Right forelimb (tissue), 1 donor: ENCODE measurements around the gene ANXA10.
A peak's percentile ranks its signal among the peaks of the same experiment; 100 is the strongest.
"Not testable (repeated sequence)": the region's sequence is repeated elsewhere in the genome, so short reads cannot be mapped to it uniquely, and the experiment has no call there.

Source experiments
- DNase-seq: peaks from one replicate; pipeline ENCODE4 v3.0.0-alpha.2; 2018

ANXA10 gene, protein sequence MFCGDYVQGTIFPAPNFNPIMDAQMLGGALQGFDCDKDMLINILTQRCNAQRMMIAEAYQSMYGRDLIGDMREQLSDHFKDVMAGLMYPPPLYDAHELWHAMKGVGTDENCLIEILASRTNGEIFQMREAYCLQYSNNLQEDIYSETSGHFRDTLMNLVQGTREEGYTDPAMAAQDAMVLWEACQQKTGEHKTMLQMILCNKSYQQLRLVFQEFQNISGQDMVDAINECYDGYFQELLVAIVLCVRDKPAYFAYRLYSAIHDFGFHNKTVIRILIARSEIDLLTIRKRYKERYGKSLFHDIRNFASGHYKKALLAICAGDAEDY

DNA sequence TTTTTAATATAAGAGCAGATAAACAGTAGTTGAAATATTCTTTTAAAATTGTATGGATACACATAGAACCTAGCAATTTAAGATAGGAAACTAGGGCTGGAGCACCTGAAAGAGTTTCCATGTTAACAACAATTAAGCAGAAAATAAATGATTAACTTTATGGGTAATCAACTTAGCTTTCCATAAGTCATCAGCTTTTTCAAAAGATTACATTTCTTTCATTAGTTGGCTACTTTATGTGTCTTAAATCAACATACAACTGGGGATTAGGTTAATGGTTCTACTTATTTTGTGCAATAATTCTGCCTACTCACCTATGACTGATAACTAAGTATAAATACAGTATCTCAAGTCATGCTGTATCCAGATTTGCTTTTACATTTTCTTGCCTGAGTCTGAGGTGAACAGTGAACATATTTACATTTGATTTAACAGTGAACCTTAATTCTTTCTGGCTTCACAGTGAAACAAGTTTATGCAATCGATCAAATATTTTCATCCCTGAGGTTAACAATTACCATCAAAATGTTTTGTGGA, at the start of gene ANXA10:
ANXA10 (plus strand) TSS at position 362 of the 537 bp plus-strand sequence; CDS start at position 526, 164 bp downstream.
- DNase-seq: no peak

DNA sequence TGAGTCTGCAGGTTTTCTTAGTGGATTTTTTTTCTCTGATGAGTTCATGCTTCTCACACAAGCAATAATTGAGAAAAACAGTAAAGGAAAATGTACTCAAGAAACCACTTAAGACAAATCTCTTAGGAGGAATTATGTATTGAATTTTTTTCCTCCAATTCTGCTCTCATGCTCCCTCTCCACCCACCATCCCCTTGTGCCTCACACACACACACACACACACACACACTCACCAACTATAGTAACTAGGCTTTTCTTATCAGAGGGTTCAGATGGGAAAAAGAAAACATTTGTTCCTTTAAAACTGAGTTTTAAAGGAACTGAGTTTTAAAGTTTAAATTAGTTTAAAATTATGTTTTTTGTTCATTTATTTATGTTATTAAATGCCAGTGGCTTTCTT, 47.0 kb upstream of the ANXA10 start:
- DNase-seq: no peak

DNA sequence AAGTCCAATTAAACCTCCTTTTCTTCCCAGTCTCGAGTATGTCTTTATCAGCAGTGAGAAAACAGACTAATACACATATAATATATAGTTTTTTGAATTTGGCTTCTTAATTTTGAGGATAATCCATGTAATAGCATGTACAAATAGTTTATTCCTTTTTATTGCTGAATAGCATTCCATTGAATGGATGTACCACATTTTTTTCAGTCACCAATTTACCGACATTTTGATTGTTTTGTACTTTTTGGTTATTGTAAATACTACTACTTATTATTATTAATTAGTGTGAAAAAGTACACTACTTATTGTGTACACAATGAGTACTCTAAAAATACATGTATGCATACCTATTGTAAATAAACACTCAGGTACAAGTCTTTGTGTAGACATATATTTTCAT, 42.3 kb upstream of the ANXA10 start:
- DNase-seq: no peak

DNA sequence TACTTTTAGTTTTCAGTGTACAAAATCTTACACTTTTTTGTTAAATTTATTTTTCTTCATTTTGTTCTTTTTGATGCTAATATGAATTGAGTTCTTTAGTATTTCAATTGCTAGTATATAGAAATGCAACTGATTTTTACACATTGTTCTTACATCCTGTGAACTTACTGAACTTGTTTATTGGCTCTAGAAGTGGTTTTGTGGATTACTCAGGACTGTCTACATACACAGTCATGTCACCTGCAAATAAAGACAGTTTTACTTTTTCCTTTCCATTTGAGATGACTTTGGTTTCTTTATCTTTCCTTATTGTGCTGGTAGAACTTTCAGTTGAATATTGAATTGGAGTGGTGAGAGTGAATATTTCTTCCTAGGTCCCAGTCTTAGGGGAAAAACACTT, 40.8 kb upstream of the ANXA10 start:
- no peak for DNase-seq

DNA sequence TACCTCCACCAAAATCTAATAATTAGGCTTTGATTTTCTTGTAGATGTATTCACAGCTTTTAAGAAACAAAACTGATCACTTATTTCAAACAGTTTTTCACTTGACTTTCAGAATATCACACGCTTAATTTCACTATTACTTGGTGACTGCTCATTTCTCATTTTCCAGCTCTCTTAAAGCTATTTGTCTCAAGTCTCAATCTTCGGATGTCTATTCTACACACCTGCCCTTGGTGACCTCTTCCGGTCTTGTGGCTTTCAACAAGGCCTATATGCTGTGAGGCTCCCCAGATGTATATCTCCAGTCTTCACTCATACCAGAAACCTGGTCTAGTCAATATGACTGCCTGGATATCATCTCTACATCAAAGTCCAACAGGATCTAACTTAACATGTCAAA, 34.9 kb upstream of the ANXA10 start:
- no peak for DNase-seq

DNA sequence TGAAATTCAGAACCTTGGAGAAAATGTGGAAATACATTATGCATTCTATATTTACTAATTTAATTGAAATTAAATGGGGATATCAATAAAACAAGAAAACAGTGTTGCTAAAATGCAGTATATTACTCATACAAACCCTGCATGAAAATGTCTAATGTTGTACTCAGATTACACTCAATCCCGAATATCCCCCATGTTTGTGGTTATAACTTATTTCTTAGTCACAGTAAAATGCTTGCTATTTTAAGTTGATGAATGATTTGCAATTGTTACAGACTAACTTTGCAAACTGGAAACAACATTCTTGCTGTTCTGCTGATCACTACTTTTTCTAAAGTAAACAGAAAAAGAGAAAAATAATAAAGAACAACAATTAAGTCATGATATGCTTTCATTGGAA, 33.1 kb upstream of the ANXA10 start:
- DNase-seq: no peak

DNA sequence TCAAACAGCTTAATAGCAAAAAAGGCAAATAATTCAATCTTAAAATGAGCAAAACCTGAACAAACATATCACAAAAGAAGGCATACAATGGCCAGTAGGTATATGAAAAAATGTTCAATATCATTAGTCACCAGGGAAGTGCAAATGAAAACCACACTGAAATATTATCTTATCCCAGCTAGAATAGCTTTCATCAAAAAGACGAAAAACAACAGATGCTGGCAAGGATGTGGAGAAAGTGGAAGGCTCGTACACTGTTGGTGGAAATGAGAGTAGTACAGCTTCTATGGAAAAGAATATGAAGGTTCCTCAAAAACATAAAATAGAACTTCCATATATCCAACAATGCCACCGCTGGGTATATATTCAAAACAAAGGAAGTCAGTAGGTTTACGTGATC, 29.3 kb upstream of the ANXA10 start:
- DNase-seq: no peak

DNA sequence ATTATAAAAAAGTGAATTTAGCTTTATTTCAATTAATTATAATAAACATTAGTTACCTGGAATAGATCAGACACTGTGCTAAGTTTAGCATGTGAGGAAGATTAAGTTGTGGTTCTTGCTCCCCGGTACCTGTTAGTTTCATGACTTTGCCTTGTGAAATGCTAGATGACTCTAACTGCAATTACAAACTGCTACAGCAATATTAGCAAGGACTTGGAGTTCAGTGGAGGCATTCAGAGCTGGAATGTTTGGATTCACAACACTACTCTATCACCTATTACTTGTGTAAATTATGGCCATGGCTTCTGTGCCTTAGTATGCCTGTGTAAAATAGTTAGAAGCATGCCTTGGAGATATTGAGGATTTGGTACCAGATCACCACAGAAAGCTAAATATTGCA, 21.4 kb upstream of the ANXA10 start:
- no peak for DNase-seq

DNA sequence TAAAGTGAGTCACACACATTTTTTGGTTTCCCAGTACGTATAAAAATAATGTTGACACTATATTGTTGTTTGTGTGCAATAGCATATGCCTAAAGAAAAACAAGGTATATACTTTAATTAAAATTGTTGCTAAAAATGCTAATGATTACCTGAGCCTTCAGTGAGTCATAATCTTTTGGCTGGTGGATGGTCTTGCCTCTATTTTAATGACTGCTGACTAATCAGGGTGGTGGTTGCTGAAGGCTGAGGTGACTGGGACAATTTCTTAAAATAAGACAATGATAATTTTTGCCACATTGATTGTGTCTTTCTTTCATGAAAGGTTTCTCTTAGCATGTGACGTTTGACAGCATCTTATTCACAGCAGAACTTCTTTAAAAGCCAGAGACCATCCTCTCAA, 21.0 kb upstream of the ANXA10 start:
- DNase-seq: no peak

DNA sequence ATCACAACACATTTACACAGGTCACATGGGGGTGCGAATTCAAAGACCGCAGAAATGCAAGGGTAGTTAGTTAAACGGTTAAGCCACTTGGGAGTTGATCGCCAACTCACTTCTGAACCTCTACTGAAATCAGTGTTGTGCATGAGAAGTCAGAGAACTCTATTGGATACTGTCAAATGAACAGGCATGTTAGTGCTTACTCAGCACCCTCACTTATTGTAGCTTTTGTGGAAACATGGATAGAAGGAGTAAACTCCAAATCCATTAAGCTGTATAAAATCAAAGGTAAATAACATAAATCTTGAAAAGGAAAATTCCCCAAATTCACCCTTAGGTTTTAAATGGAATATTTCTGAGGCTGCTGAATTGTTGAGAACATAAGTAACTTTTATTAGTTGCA, 17.5 kb upstream of the ANXA10 start:
- no peak for DNase-seq

DNA sequence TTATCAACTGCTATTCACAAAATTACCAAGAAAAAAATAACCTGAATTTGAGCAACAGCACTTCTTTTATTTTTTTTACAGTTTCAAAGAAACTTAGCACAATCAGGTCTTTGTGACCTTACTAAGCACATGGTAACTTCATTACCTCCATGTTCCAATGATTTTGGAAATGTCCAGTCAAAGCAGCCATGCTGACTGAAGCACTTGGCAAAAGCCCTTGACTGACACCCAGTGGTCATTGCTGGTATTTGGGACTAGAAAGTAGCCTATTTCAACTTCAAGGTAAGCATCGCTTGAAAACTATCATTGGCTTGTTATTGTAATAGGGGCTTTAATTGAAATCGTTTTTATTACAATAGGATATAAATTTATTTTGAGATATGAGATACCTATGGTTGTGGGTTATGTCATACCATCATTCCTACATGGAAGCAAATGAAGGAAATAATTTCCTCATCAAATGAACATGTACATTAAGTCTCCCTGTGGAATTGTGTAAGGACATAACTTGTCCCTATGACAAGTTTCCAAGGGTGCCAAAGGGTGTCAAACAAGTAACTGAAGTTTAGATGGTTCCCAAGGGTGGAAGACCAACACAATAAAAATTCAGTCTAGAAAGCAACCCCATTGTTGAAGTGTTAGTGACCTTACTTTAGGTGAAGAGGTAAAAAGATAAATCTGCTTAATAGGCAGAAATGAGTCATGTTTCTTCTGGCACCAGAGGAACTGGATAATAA, 15.2 kb upstream of the ANXA10 start:
- peak; percentile 73 for DNase-seq

DNA sequence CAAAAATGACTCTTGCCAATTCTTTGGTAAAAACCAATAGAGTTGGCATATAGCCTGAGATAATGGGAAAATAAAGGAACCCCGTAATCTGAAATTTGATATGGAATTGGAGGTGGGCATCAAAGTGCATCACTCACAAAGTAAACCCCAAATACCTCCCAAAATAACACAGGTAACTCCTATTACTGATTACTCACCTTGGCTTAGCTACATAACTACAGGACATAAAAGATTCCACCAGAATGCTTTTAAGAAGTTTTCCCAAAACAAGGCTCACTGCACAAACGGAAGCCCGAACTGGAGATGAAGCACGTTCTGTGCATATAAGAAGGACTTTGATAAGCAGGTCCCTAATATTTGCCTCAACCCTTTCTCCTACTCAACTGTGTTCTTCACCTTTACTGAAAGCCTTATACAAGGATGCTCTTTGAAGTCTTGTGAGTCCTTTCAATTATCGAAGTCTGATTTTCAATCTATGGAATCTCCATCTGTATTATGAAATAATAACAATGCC, 14.6 kb upstream of the ANXA10 start:
- no peak for DNase-seq

DNA sequence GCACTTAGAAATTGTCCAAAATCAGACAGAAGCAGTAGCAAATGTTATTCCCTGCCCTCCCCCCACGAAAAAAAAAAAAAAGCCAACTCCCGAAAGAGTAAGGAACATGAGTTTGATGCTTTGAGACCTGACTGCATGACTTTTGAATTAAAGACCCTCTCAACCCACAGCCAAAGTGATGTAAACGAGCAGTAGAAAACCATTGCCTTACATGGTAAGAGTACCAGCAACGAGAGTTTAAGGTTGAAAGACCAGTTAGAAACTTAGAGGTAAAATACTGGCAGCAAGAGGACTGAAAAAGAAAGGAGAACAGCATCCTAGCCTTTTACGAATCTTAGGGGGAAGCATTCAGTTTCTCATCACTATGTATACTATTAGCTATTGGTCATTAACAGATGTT, 10.0 kb upstream of the ANXA10 start:
- DNase-seq: no peak

DNA sequence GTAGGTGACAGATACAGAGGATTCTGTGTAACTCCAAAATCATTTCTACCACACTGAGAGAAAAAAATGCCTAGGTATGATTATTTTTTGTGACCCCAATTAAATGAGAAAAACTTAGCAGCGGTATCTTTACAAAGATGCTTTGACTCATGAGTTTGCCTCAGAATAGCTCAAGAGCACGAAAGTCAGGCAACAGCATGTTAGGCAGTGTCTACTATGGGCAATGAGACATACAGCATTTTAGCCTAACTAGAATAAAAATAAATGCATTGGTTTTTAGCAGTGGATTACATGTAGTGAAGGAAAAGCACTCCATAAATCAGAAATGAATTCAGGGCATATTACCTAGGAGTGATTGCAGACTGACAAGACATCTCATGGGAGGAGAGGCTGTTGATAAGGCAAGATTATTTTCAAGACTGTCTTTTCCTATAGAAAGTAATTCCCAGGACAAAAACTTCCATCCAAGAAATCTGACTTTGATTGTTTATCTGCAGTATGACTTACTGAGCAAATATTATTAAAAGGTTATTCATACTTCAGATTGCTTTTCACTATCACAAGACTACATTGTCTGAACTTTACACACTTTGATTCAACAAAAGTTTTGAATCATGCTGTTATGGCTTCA, 3.6 kb downstream of the ANXA10 start:
- DNase-seq: no peak

DNA sequence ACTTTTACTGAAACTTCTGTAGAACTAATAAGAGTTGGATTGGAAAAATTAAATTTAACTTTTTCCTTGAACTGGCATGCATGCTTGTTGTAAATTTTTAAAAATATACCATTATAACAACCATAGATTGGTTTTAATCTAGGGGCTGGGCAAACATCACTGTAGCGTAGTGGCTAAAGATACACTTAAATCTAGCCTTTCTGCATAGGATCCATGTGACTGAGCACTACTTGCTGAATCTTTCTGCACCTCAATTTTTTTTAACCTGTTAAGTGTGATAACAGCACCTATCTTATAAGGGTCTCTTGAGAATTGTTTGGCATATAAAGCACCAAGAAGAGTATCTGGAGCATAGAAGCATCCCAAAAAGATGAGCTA, 4.1 kb downstream of the ANXA10 start:
- no peak for DNase-seq

DNA sequence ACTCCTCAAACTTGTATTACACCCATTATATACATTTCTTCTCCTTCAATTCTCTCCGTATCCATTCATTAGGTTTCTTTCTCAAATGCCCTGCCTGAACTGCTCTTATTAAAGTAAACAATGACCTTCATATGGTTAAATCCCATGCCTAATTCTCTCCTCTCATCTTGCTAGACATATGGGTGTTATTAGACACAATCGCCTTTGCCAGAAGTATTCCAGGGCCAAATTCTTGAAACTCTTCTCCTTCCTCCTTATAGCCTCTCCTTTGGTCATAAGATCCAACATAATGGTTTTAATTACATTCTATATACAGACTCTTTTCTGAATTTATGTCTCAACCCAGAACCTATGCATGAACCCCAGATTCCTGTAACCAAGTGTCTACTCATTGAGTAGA, 4.8 kb downstream of the ANXA10 start:
- DNase-seq: no peak

DNA sequence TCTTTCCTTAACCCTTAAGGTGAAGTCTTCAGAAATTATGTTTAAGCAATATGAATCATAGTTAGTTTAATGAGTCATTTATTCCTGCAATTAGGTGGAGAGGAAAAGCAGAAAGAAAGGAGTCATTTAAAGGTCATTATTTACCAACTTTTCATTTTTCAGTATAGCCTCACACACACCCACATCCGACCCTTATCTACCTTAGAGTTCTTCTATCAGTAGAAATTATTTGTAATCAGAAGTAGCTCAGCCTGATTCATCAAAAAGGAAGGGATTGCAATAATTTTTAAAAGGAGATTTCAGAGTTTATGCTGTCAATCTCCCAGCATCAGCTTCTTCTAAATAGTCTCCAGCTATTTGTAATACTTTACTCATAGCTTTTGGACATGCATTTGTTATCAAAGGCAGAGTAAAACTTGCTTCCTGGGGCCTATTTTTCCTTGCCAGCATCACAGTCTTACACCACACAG, 5.9 kb downstream of the ANXA10 start:
- DNase-seq: no peak

DNA sequence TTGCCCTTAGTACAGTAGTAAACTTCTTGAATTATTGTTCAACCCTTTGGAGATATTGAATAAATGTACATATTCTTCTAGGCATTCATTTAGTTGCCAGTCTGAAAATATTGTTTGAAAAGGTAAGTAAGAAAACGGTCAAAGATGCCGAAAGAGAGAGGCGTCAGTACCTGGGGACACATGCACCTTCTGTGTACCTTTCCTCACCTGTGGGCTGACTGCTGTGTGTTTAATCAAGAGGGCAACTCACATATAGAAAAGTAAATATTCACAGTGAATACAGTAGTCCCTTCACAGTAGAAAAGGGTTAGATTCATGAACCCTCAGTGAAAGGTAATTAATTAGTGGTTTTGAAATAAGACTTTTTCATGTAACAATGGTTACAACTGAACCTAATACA, 6.9 kb downstream of the ANXA10 start:
- no peak for DNase-seq

DNA sequence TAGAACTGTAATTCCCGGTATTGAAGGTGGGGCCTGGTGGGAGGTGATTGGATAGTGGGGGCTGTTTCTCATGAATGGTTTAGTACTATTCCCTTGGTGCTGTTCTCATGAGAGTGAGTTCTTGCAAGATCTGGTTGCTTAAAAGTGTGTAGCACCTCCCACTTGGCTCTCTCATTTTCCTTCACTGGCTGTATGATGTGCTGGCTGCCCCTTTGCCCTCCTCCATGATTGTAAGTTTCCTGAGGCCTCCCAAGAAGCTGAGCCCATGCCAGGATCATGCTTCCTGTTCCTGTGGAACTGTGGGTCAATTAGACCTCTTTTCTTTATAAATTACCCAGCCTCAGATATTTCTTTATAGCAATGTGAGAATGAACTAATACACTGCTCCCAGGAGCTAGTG, 8.7 kb downstream of the ANXA10 start:
- DNase-seq: no peak

DNA sequence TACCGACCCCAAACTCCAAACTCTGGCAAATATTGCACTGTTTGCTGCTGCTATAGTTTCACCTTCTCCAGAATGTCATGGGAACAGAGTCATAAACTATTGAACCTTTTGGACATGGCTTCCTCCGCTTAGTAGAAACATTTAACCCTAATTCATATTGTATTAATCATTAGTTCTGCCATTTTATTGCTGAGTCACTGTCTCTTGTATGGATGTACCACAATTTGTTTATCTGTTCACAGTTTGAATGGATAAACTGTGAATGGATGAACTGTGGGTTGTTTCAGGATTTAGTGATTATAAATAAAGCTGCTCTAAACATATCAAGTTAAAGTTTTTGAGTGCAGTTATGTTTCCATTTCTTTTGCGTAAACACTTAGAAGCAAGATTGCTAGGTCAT, 10.1 kb downstream of the ANXA10 start:
- no peak for DNase-seq

DNA sequence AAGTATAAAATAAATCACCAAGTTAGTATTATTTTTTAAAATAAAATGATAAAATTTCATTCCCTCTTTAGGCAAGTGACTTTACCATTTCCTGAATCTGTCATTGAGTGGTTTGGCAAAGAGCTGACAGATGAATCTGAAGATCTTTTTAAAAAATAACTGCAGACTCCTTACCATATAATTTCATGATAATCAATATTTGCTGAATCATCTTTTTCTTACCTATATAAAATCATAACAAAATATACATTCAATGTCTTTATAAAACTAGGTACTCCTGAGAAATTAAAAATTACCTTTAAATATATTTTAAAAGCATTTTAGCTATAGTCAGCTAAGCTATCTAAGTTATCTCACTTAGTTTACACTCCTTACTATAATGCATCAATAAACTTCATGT, 17.2 kb downstream of the ANXA10 start:
- DNase-seq: no peak

DNA sequence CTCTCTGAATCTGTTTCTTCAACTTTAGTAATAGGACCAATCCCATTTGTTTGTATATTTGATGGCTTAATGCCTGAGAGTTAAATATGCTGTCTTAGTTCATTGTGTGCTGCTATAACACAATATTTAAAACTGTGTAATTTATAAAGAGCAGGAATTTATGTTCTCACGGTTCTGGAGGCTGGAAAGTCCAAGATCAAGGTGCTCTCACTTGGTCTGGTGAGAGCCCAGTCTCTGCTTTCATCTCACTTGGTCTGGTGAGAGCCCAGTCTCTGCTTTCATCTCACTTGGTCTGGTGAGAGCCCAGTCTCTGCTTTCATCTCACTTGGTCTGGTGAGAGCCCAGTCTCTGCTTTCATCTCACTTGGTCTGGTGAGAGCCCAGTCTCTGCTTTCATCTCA, 20.7 kb downstream of the ANXA10 start:
- not testable (repeated sequence) for DNase-seq

DNA sequence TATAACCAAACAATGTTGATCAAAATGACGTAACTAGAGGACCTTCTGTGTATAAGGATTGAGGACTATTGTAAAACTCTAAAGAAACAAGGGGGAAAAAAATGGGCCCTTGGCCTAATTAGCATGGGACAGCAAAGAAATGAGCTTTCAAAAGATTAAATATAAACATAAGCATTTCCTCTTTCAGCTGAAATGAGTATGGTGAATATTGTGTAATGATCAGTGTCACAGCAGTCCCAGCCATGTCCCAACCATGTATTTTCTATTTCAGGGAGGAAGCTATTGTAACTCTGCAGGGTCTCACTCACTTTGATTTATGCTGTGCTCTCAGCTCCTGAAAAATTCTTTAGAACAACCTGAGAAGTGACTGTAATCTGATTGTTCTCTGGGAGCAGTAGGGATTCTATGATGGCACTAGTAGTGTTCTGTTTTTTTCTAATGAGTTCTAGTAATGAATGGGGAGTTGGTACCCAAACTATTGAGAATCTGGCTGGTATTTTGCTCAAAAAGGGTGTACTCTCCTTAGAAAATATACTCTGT, 25.8 kb downstream of the ANXA10 start:
- no peak for DNase-seq
